HG02642 (cell line): Measurements from ENCODE around the gene ETV3.

Experiments used
- ATAC-seq: cut with Tn5 transposase; IDR thresholded peaks from one replicate; pipeline ENCODE4 v1.9.1; 2021; ENCODE audit warnings: mild to moderate bottlenecking; ENCODE audit not compliant: unreplicated experiment, poor library complexity

The ETV3 gene

DNA sequence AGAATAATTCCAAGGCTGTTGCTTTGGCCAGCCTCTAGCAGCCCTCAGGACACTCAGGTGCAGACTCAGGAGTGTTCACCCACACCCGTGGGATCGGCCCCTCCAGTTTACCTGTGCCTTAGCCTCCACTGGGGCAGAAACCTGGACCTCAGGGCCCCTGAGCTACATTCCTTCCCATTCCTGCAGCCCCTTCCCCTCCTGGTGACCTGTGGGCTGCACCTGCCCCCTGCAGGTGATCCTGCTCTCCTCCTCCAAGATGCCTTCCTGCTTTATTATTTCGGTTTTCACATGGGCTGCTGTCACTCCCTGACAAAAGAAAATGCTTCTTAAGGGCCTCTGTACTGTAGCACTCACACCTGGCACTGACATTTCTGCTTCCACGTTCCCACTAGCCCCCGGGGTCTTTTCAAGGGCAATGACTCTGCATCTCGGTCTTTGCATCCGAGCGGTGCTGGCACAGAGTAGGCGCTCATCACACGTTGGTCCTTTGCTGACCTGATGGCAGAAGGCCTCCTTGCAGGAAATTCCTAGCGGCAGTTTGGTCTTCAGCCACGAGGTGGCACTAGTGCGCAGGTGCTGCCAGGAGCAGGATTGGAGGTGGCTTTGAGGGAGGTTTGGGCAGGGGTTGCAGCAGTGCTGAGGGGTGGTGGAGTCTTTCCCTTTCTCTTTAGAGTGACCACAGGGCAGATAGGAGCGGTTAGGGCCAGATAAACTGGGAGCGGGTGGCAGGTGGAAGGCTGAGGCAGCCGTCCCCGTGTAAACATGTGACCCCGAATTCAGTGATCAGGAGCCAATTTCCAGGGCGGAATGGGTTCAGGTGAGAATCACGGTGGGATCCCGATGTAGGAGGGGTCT, 25.3 kb upstream of the ETV3 start:
- no peak for ATAC-seq

GRCh38 chr1:157162345-157162744, 24.1 kb upstream of the ETV3 start:
- no peak for ATAC-seq

- no peak for ATAC-seq
These were observed 23.7 kb upstream of the ETV3 start for GRCh38 chr1:157161901-157162300.

DNA sequence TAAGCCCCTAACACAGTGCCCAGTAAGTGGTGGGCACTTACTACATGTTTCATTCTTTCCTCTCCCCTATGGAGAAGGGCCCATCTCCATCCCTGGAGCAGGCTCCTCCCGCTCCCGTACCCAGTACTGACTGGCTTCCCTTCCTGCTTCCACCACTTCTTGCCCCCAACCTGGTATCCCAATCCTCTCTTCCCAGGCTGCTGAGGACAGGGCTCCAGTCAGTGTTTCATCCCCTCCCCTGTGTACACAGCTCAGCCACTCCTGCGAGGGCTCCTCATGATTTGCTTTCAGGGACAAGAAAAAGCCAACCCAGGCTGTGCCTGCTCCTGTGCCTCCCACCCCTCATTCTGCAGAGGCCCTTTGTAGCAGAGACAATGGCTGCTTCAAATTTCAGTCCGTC, 20.8 kb upstream of the ETV3 start:
- ATAC-seq = no peak

GRCh38 chr1:157157501-157158190, 19.5 kb upstream of the ETV3 start:
- no peak for ATAC-seq

DNA sequence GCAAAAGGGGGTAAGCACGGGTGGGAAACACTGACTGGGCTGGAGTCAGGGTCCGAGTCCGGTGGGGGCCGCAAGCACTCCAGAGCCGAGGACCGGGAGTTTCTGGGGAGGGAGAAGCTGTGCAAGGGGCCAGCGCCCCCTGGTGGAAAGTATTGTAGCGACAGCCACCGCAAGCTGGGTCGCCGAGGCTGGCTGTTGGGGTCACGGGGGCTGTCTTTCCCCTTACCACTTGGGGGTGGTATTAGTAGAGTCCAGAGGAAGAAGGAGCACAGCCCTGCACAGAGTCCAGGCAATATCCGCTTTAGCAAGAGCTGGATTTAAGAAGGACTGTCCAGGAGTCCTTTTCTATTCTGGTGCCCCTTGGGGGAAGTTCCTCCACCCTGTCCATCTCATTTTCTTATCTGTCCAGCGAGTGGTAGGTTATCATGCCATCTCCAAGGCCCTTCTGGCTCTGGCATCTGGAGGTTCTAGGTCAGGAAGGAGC, 17.9 kb upstream of the ETV3 start:
- ATAC-seq = peak; percentile 59

GRCh38 chr1:157155658-157156057, 17.5 kb upstream of the ETV3 start:
- ATAC-seq = peak; percentile 25

DNA sequence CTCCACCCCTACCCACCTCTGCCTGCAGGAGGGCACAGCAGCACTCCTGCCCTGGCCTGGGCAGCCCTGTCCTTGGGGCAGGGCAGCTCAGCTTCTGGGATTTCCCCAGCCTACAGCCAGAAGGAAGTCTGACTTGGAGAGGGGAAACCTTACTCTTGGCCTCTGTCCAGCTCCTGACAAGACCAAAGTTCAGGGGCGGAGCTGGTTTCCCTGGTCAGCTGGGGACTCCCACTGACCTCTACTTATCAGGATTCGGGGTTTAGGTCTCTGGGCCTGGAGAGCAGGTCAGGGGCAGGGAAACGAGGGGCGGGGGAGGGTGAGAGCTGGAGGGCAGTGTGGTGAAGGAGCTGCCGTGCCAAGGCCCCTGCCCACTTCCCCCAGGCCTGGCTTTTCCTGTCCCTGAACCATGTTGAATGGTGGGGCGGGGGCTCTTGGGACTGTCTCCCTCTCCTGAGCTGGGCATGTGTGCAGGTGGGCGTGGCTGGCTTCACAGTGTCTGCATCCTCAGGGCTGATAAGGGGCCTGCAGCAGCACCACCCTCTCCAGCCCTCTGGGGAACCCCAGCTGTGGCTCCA, 16.8 kb upstream of the ETV3 start:
- no peak for ATAC-seq

- ATAC-seq = no peak
These were observed 16.1 kb upstream of the ETV3 start for GRCh38 chr1:157154291-157154690.

- ATAC-seq = no peak
These were observed 15.6 kb upstream of the ETV3 start for GRCh38 chr1:157153746-157154145.

DNA sequence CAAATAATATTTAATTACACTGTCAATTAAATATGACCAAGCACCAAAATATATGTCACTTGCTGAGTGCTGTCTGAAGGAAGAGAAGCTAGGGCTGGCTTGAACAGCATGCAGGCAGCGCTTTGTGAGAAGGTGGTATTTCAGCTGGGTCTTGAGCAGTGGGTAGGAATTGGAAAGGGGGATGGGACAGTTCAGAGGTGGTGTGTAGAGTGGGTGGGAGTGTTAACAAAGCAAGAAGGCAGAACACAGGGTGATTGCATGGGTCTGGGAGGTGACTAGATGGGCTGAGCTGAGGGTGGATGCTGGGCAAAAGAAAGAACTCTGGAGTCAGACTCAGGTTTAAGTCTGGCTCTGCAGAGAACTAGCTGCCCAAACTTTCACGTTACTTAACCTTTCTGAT, 14.3 kb upstream of the ETV3 start:
- ATAC-seq = no peak

- no peak for ATAC-seq
These were observed 13.3 kb upstream of the ETV3 start for GRCh38 chr1:157151506-157151905.

- no peak for ATAC-seq
These were observed 12.9 kb upstream of the ETV3 start for GRCh38 chr1:157151073-157151472.

GRCh38 chr1:157150631-157151030, 12.4 kb upstream of the ETV3 start:
- no peak for ATAC-seq

- ATAC-seq = no peak
These were observed 9.9 kb upstream of the ETV3 start for GRCh38 chr1:157147906-157148700.

DNA sequence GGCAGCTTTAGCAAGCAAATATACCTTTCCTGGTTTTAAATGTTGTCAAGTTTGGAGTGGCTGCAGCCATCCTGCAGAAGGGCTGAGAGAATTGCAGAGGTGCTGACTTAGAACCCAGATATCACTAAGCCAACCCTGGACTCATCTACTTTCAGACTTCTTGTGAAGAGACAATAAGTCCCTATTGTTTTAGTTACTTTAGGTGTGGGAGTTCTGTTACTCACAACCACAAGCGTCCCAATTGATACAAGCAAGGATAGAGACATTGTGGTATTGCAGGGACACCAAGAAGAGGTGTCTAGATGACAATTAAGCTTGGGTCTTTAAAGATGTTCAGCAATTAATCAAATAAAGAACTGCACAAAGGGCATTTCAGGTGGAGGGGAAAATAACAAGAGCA, 8.8 kb upstream of the ETV3 start:
- ATAC-seq = no peak

- no peak for ATAC-seq
These were observed 8.0 kb upstream of the ETV3 start for GRCh38 chr1:157146244-157146643.

GRCh38 chr1:157145076-157145475, 6.9 kb upstream of the ETV3 start:
- no peak for ATAC-seq

DNA sequence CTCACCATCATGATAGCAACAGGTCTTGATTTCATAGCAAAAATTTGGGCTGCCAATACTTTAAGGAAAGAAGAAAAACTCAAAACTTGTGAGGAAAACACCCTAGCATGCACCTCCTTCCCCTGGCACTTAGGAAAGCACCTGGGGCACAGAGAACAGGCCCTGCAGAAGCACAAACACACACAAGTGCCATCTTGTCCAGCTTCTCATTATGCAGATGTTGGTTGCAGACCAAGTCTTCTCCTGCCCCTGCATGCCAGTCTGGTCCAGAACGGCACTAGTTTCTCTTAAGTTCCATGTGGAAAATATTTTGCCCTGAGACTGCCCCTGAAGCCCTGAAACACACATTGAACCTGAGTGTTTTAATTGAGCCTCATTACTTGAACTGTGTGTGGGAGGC, 6.3 kb upstream of the ETV3 start:
- no peak for ATAC-seq

- ATAC-seq = no peak
These were observed 4.7 kb upstream of the ETV3 start for GRCh38 chr1:157142765-157143423.
